HepG2 (cell line): ENCODE data around the gene HLA-DOA. TPM values are rescaled to one million over a fixed set of nuclear protein-coding genes. Genes with fewer than 3 reads are reported as not detected.

Experiments used
- ARID5B ChIP-seq: IDR thresholded peaks from 2 replicates; pipeline ENCODE4 v1.4.0; 2020; ENCODE audit warnings: mild to moderate bottlenecking, missing genetic modification reagents
- FOXK1 ChIP-seq: sonication (generic); formaldehyde crosslinking; IDR thresholded peaks from 2 replicates; pipeline ENCODE4 v1.4.0; 2020; ENCODE audit warnings: low read depth, missing genetic modification reagents, borderline replicate concordance
- IRF2 ChIP-seq: IDR thresholded peaks from 2 replicates; pipeline ENCODE4 v1.6.1; 2018; ENCODE audit warnings: missing genetic modification reagents, missing compliant biosample characterization
- MED1 ChIP-seq: sonication (generic); formaldehyde crosslinking; IDR thresholded peaks from 2 replicates; pipeline ENCODE4 v1.4.0; 2020; ENCODE audit warnings: missing genetic modification reagents
- MEIS2 ChIP-seq: sonication (generic); formaldehyde crosslinking; IDR thresholded peaks from 2 replicates; pipeline ENCODE4 v1.9.0; 2021; ENCODE audit warnings: mild to moderate bottlenecking, missing genetic modification reagents
- NFYB ChIP-seq: sonication (generic); formaldehyde crosslinking; IDR thresholded peaks from 2 replicates; pipeline ENCODE4 v1.4.0; 2020; ENCODE audit warnings: missing genetic modification reagents
- NR2F6 ChIP-seq, 2 experiments: IDR thresholded peaks; 2 replicates each; pipeline ENCODE4 v1.6.1; 2016; ENCODE audit warnings: antibody characterized with exemption in 1 of 2, mild to moderate bottlenecking in 1 of 2
- RARA ChIP-seq: IDR thresholded peaks from 2 replicates; pipeline ENCODE4 v1.6.1; 2016; ENCODE audit warnings: missing genetic modification reagents, missing compliant biosample characterization
- RXRB ChIP-seq: IDR thresholded peaks from 2 replicates; pipeline ENCODE4 v1.6.1; 2016; ENCODE audit warnings: borderline replicate concordance, missing genetic modification reagents, missing compliant biosample characterization
- SMAD3 ChIP-seq: sonication (generic); formaldehyde crosslinking; IDR thresholded peaks from 2 replicates; pipeline ENCODE4 v1.4.0; 2020; ENCODE audit warnings: missing genetic modification reagents
- SNAI1 ChIP-seq: sonication (generic); formaldehyde crosslinking; IDR thresholded peaks from 2 replicates; pipeline ENCODE4 v1.5.0; 2020; ENCODE audit warnings: mild to moderate bottlenecking, missing genetic modification reagents, borderline replicate concordance
- STAG1 ChIP-seq: sonication (generic); formaldehyde crosslinking; IDR thresholded peaks from 2 replicates; pipeline ENCODE4 v1.4.0; 2020; ENCODE audit warnings: missing genetic modification reagents
- TBL1XR1 ChIP-seq: fragments of 150-350 bp; IDR thresholded peaks from 2 replicates; pipeline ENCODE4 v1.6.1; 2014; ENCODE audit warnings: borderline replicate concordance, low read length; ENCODE audit not compliant: partially characterized antibody
- XRCC5 ChIP-seq: fragments of 200-400 bp; formaldehyde crosslinking; optimal IDR thresholded peaks from 2 replicates; pipeline ENCODE3; 2017; ENCODE audit warnings: mild to moderate bottlenecking, low read length
- ZBTB20 ChIP-seq: sonication (generic); formaldehyde crosslinking; IDR thresholded peaks from 2 replicates; pipeline ENCODE4 v1.8.1; 2023; ENCODE audit warnings: missing genetic modification reagents, low read depth, mild to moderate bottlenecking, borderline replicate concordance
- ZNF20 ChIP-seq: sonication (generic); formaldehyde crosslinking; IDR thresholded peaks from 2 replicates; pipeline ENCODE4 v1.4.0; 2020; ENCODE audit warnings: mild to moderate bottlenecking, moderate library complexity, missing genetic modification reagents
- ZNF326 ChIP-seq: sonication (generic); formaldehyde crosslinking; IDR thresholded peaks from 2 replicates; pipeline ENCODE4 v1.4.0; 2020; ENCODE audit warnings: missing genetic modification reagents, borderline replicate concordance
- ZNF773 ChIP-seq: sonication (generic); formaldehyde crosslinking; IDR thresholded peaks from 2 replicates; pipeline ENCODE4 v1.4.0; 2020; ENCODE audit warnings: missing genetic modification reagents, borderline replicate concordance
- ZNF878 ChIP-seq: sonication (generic); formaldehyde crosslinking; IDR thresholded peaks from 2 replicates; pipeline ENCODE4 v1.8.1; 2023; ENCODE audit warnings: mild to moderate bottlenecking, missing genetic modification reagents, moderate library complexity
- ZNF883 ChIP-seq: sonication (generic); formaldehyde crosslinking; IDR thresholded peaks from 2 replicates; pipeline ENCODE4 v1.5.1; 2020; ENCODE audit warnings: mild to moderate bottlenecking, missing genetic modification reagents; ENCODE audit errors: not compliant biosample characterization
- polyA plus RNA-seq, 8 experiments: library from polyadenylated mRNA; depleted of rRNA in 3 of 8; stranded (reverse) in 7 of 8; unstranded in 1 of 8; fragments of >200 nt; fragmentation: Illumina TruSeq in 4 of 8; extraction: Trizol in 4 of 8; gene quantifications; 2 replicates each; pipeline versions ENCODE4 v1.2.1 to v1.2.3, GENCODE V29; 2011 to 2016; ENCODE audit warnings: low read depth in 4 of 8, missing spikeins in 1 of 8, mixed read lengths in 1 of 8; ENCODE audit not compliant: insufficient read depth in 1 of 8
- total RNA-seq, 5 experiments: library from RNA; depleted of rRNA; stranded (reverse); fragments of >200 nt; fragmentation: Illumina TruSeq; extraction: Trizol; gene quantifications; 2 replicates each; pipeline ENCODE4 v1.2.3, GENCODE V29; 2016; ENCODE audit warnings: low read depth in 1 of 5
- TF ChIP-seq, protein P1 (sequence below): sonication (generic); formaldehyde crosslinking; IDR thresholded peaks from 2 replicates; pipeline ENCODE4 v1.5.0; 2020; ENCODE audit warnings: mild to moderate bottlenecking, missing genetic modification reagents, moderate library complexity
- TF ChIP-seq, protein P2 (sequence below): IDR thresholded peaks from 2 replicates; pipeline ENCODE4 v1.6.1; 2016; ENCODE audit warnings: low read depth

The HLA-DOA gene
- total and polyA plus RNA-seq, 2 of the 13 experiments (the other 11 are each of a cell fraction or from before 2014, with no cell fraction given) = 0.03 to 0.09 TPM

DNA sequence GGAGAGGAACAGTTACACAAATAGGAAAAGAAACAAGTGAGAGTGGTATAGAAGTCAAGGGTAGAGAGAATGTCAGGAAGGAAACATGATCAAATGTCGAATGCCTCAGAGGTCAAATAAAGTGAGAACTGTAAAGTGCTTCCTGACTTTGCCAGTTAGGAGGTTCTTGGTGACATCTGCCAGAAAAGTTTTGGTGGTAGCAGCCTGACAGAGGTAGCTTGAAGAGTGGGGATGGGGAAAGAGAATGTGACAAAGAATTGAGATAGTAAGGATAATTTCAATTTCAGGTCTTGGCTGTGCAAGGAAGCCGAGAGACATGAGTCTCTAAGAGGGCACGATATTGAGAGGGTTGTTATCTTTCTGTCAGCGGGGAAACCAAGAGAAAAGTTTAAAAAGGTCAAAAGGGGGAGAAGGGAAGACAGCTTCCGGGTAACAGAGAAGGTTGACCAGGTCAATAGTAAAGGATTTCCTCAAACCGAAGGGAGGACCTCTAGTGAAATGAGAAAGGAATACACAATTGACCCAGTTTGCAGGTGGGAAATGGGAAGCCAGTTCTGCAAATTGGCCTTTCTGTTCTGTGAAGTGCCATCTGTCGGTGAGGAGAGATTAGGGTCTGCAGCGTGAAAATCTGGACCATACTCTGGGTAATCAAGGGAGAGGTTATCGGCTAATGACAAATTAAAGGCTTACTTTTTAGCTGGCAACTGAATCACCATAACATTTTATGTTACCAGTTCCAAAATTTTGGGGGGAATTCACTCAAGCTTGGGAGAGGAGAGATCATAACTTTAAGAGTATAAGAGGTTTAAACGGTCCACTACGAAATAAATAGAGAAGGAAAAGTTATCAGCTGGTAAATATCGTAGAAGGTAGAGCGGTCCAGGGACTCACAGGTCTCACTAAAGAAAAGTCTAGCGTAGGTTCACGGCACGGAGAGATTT is 42.0 kb downstream of the HLA-DOA start (continued):
- TF ChIP-seq ARID5B (CRISPR knock-in tag) = peak; percentile 65; the same call in 1 of the 2 replicates
- peak; percentile 72 for TF ChIP-seq XRCC5
- peak; percentile 1; the same call in 1 of the 2 replicates for TF ChIP-seq ZNF878
- TF ChIP-seq FOXK1 (CRISPR knock-in tag) = peak; percentile 16; the same call in 1 of the 2 replicates
- peak; percentile 15; the same call in 1 of the 2 replicates for TF ChIP-seq IRF2
- 0 out of 2 replicates have a peak, but pooled peaks have one; percentile 40 for TF ChIP-seq MEIS2 (CRISPR knock-in tag)
- no peak for TF ChIP-seq ZNF883
- TF ChIP-seq SNAI1 = peak; percentile 66; the same call in 1 of the 2 replicates
- TF ChIP-seq ZNF773 (CRISPR knock-in tag) = no peak
- peak; percentile 37; the same call in 1 of the 2 replicates for TF ChIP-seq SMAD3 (CRISPR knock-in tag)
- TF ChIP-seq ZNF326 = no peak
- TF ChIP-seq, protein P1, sequence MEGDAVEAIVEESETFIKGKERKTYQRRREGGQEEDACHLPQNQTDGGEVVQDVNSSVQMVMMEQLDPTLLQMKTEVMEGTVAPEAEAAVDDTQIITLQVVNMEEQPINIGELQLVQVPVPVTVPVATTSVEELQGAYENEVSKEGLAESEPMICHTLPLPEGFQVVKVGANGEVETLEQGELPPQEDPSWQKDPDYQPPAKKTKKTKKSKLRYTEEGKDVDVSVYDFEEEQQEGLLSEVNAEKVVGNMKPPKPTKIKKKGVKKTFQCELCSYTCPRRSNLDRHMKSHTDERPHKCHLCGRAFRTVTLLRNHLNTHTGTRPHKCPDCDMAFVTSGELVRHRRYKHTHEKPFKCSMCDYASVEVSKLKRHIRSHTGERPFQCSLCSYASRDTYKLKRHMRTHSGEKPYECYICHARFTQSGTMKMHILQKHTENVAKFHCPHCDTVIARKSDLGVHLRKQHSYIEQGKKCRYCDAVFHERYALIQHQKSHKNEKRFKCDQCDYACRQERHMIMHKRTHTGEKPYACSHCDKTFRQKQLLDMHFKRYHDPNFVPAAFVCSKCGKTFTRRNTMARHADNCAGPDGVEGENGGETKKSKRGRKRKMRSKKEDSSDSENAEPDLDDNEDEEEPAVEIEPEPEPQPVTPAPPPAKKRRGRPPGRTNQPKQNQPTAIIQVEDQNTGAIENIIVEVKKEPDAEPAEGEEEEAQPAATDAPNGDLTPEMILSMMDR = peak; percentile 82
- no peak for TF ChIP-seq TBL1XR1
- TF ChIP-seq RXRB = peak; percentile 28; the same call in 1 of the 2 replicates
- TF ChIP-seq RARA (CRISPR knock-in tag) = peak; percentile 75
- TF ChIP-seq, protein P2, sequence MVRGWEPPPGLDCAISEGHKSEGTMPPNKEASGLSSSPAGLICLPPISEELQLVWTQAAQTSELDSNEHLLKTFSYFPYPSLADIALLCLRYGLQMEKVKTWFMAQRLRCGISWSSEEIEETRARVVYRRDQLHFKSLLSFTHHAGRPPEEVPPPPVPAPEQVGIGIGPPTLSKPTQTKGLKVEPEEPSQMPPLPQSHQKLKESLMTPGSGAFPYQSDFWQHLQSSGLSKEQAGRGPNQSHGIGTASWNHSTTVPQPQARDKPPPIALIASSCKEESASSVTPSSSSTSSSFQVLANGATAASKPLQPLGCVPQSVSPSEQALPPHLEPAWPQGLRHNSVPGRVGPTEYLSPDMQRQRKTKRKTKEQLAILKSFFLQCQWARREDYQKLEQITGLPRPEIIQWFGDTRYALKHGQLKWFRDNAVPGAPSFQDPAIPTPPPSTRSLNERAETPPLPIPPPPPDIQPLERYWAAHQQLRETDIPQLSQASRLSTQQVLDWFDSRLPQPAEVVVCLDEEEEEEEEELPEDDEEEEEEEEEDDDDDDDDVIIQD (CRISPR knock-in tag) = peak; percentile 47
- TF ChIP-seq MED1 (CRISPR knock-in tag) = peak; percentile 52; the same call in 1 of the 2 replicates
- TF ChIP-seq STAG1 (CRISPR knock-in tag) = peak; percentile 39; the same call in 1 of the 2 replicates
- TF ChIP-seq NR2F6 (IDR thresholded peaks at IDR 0.05) = peak; percentile 68
- peak; percentile 72 for TF ChIP-seq NR2F6 (CRISPR knock-in tag; IDR thresholded peaks at IDR 0.05)
- TF ChIP-seq NFYB (CRISPR knock-in tag) = no peak
- no peak for TF ChIP-seq ZNF20 (CRISPR knock-in tag)
- TF ChIP-seq ZBTB20 (CRISPR knock-in tag) = no peak
